GM23338 (cell line): Measurements from ENCODE around the gene SPOCK2. TPM values are rescaled to one million over a fixed set of nuclear protein-coding genes. Genes with fewer than 3 reads are reported as not detected.
"Not testable (repeated sequence)": the region's sequence is repeated elsewhere in the genome, so short reads cannot be mapped to it uniquely, and the experiment has no call there.

ENCODE experiments used
- ATAC-seq: fragments of 200-7000 bp; cut with Tn5 transposase; 3 replicates; pipeline ENCODE4 v1.9.1; 2020
- DNase-seq: peaks from one replicate; pipeline ENCODE4 v3.0.0-alpha.2; 2015; ENCODE audit warnings: low spot score
- H2AFZ ChIP-seq: fragments of 200-600 bp; sonication (generic); 2 replicates; pipeline ENCODE4 v1.8.0; 2016; ENCODE audit warnings: antibody characterized with exemption, mild to moderate bottlenecking, moderate library complexity
- H3F3A ChIP-seq: fragments of 200-600 bp; sonication (generic); replicated peaks from 2 replicates; pipeline ENCODE4 v1.8.0; 2017; ENCODE audit warnings: antibody characterized with exemption, mixed run types, low read depth
- H3K27ac ChIP-seq: fragments of 200-600 bp; sonication (generic); 2 replicates; pipeline ENCODE4 v1.6.1; 2016; ENCODE audit warnings: low read depth
- H3K27me3 ChIP-seq: fragments of 200-600 bp; sonication (generic); 2 replicates; pipeline ENCODE4 v1.8.0; 2016; ENCODE audit warnings: mild to moderate bottlenecking, mixed run types, moderate library complexity; ENCODE audit not compliant: insufficient read depth
- H3K36me3 ChIP-seq: fragments of 200-600 bp; sonication (generic); 2 replicates; pipeline ENCODE4 v1.8.0; 2016; ENCODE audit warnings: mild to moderate bottlenecking; ENCODE audit not compliant: insufficient read depth
- H3K4me1 ChIP-seq: fragments of 200-600 bp; sonication (generic); 2 replicates; pipeline ENCODE4 v1.8.0; 2016; ENCODE audit warnings: mild to moderate bottlenecking, moderate library complexity; ENCODE audit not compliant: insufficient read depth
- H3K4me2 ChIP-seq: fragments of 200-600 bp; sonication (generic); 2 replicates; pipeline ENCODE4 v1.7.1; 2017; ENCODE audit warnings: mixed run types
- H3K4me3 ChIP-seq: fragments of 200-600 bp; sonication (generic); 2 replicates; pipeline ENCODE4 v1.6.1; 2016; ENCODE audit warnings: mixed run types
- H3K79me2 ChIP-seq: fragments of 200-600 bp; sonication (generic); replicated peaks from 2 replicates; pipeline ENCODE4 v1.8.0; 2017; ENCODE audit warnings: mild to moderate bottlenecking; ENCODE audit not compliant: insufficient read depth
- H3K9me2 ChIP-seq: fragments of 200-600 bp; sonication (generic); 2 replicates; pipeline ENCODE4 v1.8.0; 2017; ENCODE audit not compliant: insufficient read depth
- H4K20me1 ChIP-seq: fragments of 200-600 bp; sonication (generic); replicated peaks from 2 replicates; pipeline ENCODE4 v1.8.0; 2017; ENCODE audit warnings: mild to moderate bottlenecking; ENCODE audit not compliant: insufficient read depth
- H3K27ac Mint-ChIP-seq: 2 replicates; pipeline ENCODE4 v1.8.0; 2020; ENCODE audit warnings: inconsistent platforms, mild to moderate bottlenecking, moderate library complexity, mixed read lengths
- H3K27me3 Mint-ChIP-seq: 3 replicates; pipeline ENCODE4 v1.8.0; 2022; ENCODE audit warnings: low read depth, mild to moderate bottlenecking, moderate library complexity, mixed read lengths, inconsistent platforms; ENCODE audit not compliant: insufficient read depth, poor library complexity
- H3K36me3 Mint-ChIP-seq: 3 replicates; pipeline ENCODE4 v1.8.0; 2021; ENCODE audit warnings: low read depth, mild to moderate bottlenecking, inconsistent platforms, moderate library complexity, mixed read lengths
- H3K4me1 Mint-ChIP-seq: 3 replicates; pipeline ENCODE4 v1.8.0; 2020; ENCODE audit warnings: mild to moderate bottlenecking, inconsistent platforms, mixed read lengths
- H3K4me3 Mint-ChIP-seq: 3 replicates; pipeline ENCODE4 v1.8.0; 2021; ENCODE audit warnings: moderate library complexity, mild to moderate bottlenecking, inconsistent platforms, mixed read lengths
- H3K9me3 Mint-ChIP-seq: 3 replicates; pipeline ENCODE4 v1.8.0; 2020; ENCODE audit warnings: moderate library complexity, mild to moderate bottlenecking, inconsistent platforms, mixed read lengths
- CREB1 ChIP-seq: fragments of 250-450 bp; sonication (Bioruptor Pico); IDR thresholded peaks from 2 replicates; pipeline ENCODE4 v1.5.0; 2020; ENCODE audit warnings: low read depth, mild to moderate bottlenecking, moderate library complexity
- EZH2 ChIP-seq: fragments of 200-600 bp; sonication (generic); IDR thresholded peaks from one replicate; pipeline ENCODE4 v1.8.0; 2017; ENCODE audit warnings: antibody characterized with exemption, mild to moderate bottlenecking, low read depth; ENCODE audit not compliant: unreplicated experiment
- EZH2phosphoT487 ChIP-seq: fragments of 200-600 bp; sonication (generic); IDR thresholded peaks from one replicate; pipeline ENCODE4 v1.8.1; 2018; ENCODE audit warnings: antibody characterized with exemption; ENCODE audit not compliant: unreplicated experiment
- STAT1 ChIP-seq: IDR thresholded peaks from one replicate; pipeline ENCODE4 v1.6.1; 2016; ENCODE audit warnings: antibody characterized with exemption; ENCODE audit not compliant: unreplicated experiment
- ZNF114 ChIP-seq: fragments of 250-450 bp; sonication (Bioruptor Pico); IDR thresholded peaks from 2 replicates; pipeline ENCODE4 v1.5.0; 2020; ENCODE audit warnings: mild to moderate bottlenecking, moderate library complexity
- ZNF331 ChIP-seq: fragments of 250-450 bp; sonication (Bioruptor Pico); IDR thresholded peaks from 2 replicates; pipeline ENCODE4 v1.5.0; 2020; ENCODE audit warnings: low read depth, mild to moderate bottlenecking, moderate library complexity
- polyA plus RNA-seq: library from polyadenylated mRNA; unstranded; fragments of >200 nt; fragmentation: Nextera tagmentation; extraction: Ambion mirVana; gene quantifications from 2 replicates; pipeline ENCODE4 v1.2.1, GENCODE V29; 2016
- total RNA-seq: library from RNA; depleted of rRNA; stranded (reverse); fragments of >200 nt; shearing (Covaris generic); gene quantifications from 2 replicates; pipeline ENCODE4 v1.2.3, GENCODE V29; 2014
- TF ChIP-seq, protein P1 (sequence below), 2 experiments: fragments of 200-600 bp in 1 of 2; sonication (generic) in 1 of 2; conservative IDR thresholded peaks; 2 replicates each; pipeline versions ENCODE4 v1.5.1 to v1.6.1; 2016 to 2017; ENCODE audit warnings: antibody characterized with exemption in 2 of 2, low read depth in 2 of 2, mild to moderate bottlenecking in 2 of 2, moderate library complexity in 1 of 2
- TF ChIP-seq, protein P2 (sequence below): IDR thresholded peaks from 2 replicates; pipeline ENCODE4 v1.6.1; 2016; ENCODE audit warnings: antibody characterized with exemption

The SPOCK2 gene
- total and polyA plus RNA-seq, 2 experiments from 2014 or later = 1.3 to 3.6 TPM

DNA sequence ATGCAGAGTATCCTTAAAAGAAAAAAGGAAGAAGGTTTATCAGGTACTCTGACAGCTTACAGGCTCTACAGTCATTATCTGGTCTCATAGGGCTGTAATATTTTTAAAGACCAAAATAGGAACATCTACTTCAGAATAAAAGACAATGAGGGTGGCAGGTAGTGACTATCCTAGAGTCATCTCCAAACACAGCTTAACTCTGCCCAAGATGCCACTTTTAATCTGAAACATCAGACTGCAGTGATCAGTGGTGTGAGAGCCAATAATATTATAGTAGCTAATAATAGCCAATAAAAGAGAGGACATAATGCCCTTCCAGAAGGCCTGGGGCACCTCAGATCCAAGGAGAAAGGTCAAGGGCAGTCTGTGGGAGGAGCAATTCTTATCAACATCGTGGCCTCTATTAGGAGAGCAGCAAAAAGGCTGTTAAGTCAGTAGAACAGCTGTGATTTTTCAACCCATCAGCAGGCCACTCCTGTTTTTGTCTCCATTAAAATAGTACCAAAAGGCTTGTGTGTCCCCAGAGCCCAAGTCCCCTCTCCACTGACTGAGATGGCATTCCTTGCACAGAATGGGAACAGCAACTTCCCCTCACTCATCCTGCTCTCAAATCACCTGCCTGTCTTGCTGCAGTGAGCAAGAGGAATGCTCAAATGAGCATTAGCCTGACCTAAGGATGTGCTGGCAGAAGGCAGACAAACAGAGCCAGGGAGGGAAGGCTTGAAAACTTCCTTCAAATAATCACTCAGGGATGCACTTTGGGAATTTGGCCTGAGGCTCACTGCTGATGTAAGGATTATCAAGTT is 20.7 kb upstream of the SPOCK2 start (continued):
- TF ChIP-seq, protein P1, sequence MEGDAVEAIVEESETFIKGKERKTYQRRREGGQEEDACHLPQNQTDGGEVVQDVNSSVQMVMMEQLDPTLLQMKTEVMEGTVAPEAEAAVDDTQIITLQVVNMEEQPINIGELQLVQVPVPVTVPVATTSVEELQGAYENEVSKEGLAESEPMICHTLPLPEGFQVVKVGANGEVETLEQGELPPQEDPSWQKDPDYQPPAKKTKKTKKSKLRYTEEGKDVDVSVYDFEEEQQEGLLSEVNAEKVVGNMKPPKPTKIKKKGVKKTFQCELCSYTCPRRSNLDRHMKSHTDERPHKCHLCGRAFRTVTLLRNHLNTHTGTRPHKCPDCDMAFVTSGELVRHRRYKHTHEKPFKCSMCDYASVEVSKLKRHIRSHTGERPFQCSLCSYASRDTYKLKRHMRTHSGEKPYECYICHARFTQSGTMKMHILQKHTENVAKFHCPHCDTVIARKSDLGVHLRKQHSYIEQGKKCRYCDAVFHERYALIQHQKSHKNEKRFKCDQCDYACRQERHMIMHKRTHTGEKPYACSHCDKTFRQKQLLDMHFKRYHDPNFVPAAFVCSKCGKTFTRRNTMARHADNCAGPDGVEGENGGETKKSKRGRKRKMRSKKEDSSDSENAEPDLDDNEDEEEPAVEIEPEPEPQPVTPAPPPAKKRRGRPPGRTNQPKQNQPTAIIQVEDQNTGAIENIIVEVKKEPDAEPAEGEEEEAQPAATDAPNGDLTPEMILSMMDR (conservative IDR thresholded peaks at IDR 0.05; ENCODE audit: low read depth in 2 of 2) = no peak
- TF ChIP-seq EZH2 (no peak), ZNF331 (CRISPR knock-in tag) (no peak), STAT1 (no peak), EZH2phosphoT487 (no peak), ZNF114 (CRISPR knock-in tag) (no peak), CREB1 (no peak)

DNA sequence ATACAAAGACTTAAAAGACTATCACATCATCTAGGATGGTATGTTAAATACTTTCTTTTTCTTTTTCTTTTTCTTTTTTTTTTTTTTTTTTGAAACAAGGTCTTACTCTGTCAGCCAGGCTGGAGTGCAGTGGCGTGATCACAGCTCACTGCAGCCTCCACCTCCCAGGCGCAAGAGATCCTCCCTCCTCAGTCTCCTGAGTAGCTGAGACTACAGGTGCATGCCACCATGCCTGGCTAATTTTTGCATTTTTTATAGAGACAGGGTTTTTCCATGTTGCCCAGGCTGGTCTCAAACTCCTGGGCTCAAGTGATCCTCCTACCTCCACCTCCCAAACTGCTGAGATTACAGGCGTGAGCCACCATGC is 19.6 kb upstream of the SPOCK2 start:
- H3K4me3 Mint-ChIP-seq, H3K27me3 ChIP-seq, H3K9me2 ChIP-seq, H3K4me1 Mint-ChIP-seq, DNase-seq, ATAC-seq, H3K4me2 ChIP-seq, H2AFZ ChIP-seq, H4K20me1 ChIP-seq, H3F3A ChIP-seq, H3K27ac Mint-ChIP-seq, H3K27ac ChIP-seq, H3K4me3 ChIP-seq, H3K36me3 ChIP-seq, H3K79me2 ChIP-seq, H3K27me3 Mint-ChIP-seq, H3K4me1 ChIP-seq, H3K36me3 Mint-ChIP-seq, H3K9me3 Mint-ChIP-seq: not testable (repeated sequence)

DNA sequence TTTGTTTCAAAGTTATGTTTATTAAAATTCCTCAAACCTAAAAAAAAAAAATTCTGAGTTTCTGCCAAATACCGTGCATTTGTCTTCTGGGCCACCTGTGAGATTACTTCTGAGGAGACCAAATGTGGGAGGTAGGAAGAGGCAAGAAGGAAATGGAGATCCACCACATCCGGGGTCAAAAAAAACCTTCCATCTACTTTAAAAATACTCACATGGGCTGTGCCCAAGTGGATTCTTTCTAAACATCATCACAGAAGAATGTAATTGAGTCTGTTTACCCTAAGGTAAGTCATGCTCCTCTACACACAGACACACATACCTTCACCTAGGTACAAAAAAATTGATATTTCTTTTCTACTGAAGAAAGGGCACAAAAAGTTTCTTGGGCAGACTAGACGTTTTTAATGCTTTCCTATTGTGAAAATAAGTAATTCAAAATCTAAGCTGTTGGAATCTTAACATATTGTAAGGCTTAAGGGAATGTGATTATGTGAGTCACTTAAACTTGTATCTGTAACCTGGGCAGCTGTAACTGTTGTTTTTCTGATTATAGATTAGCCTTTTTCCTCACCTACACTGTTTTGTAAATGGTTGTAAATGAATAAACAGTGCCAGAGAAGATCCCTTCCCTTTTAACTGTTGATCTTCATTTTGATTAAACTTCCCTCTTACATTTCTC is 19.1 kb upstream of the SPOCK2 start:
- H3K9me3 Mint-ChIP-seq = no peaks in the 10 kb centered on the region
- peaks cover 2% of the 10 kb centered on the region; the same call in 1 of the 3 replicates for H3K4me1 Mint-ChIP-seq
- H3K27me3 ChIP-seq = no peaks in the 10 kb centered on the region

More for the DNA sequence above, 19.1 kb upstream of the SPOCK2 start:
- H3K36me3 ChIP-seq = no peaks in the 10 kb centered on the region
- Mint-ChIP-seq H3K27ac (no peak overlapping the region), H3K36me3 (peaks cover 8% of the 10 kb centered on the region; the same call in 1 of the 3 replicates), H3K4me3 (no peak overlapping the region), H3K27me3 (no peaks in the 10 kb centered on the region)
- TF ChIP-seq, protein P2, sequence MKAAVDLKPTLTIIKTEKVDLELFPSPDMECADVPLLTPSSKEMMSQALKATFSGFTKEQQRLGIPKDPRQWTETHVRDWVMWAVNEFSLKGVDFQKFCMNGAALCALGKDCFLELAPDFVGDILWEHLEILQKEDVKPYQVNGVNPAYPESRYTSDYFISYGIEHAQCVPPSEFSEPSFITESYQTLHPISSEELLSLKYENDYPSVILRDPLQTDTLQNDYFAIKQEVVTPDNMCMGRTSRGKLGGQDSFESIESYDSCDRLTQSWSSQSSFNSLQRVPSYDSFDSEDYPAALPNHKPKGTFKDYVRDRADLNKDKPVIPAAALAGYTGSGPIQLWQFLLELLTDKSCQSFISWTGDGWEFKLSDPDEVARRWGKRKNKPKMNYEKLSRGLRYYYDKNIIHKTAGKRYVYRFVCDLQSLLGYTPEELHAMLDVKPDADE = no peak
- H3K4me2 ChIP-seq = no peak overlapping the region
- no peak for ATAC-seq
- no peak overlapping the region for H2AFZ ChIP-seq
- H3K79me2 ChIP-seq = no peaks in the 10 kb centered on the region
- no peak overlapping the region for H3K27ac ChIP-seq
- H3K4me1 ChIP-seq = no peaks in the 10 kb centered on the region
- H3K9me2 ChIP-seq = no peaks in the 10 kb centered on the region
- H3F3A ChIP-seq = no peaks in the 10 kb centered on the region
- H4K20me1 ChIP-seq = no peaks in the 10 kb centered on the region
- no peak overlapping the region for H3K4me3 ChIP-seq
- no peak for DNase-seq
